ENCODE results near the gene NACAD. TPM values are rescaled to one million over a fixed set of nuclear protein-coding genes. Genes with fewer than 3 reads are reported as not detected.

NACAD gene
- polyA plus RNA-seq, 1 experiment, result 0.64 TPM

DNA sequence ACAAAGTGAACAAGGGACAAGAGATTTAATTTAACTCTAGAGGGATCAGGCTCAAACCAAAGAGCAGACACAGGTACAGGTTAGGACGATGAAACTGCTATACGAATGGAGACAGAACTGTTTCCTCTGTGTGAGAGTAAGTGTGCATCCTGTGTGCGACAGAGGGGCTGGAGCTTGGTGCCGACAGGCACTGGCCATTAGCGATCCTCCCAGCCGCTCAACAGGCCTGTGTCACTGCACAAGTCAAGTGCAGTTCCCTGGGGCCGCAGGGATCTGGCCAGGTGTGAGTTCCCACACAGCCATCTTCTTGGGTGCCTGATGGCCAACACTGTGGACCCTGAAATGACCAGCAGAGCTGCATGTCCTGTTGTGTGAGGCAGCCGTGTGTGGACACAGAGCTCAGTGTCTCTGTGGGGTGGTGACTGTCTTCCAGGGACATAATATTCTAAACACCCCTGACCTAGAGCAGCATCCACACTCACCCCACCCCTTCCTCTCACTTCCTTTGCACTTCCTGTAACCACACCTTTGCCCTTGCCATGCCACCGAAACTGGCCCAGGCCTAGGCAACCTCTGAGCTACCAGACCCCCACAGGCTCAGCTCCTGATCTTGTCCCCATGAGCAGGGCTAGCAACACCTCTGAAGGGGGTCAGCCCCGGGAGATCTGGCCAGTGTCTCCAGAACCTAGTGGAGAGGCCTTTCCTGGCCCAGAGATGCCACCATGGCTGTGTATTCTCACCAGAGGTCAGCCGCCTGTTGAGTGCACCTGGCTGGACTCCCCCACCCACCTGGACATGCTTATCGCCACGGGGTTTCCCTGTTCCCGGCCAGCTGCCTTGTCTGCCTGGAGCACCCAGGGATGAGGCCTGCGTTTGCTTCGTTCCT lies 34.4 kb upstream of the NACAD start:
- POLR2A ChIA-PET, result no interaction called here
- H3K9me3 ChIP-seq (ENCODE audit: control insufficient read depth, insufficient read depth, low read length), result no peaks in the 10 kb centered on the region
- TF ChIP-seq, protein P1, sequence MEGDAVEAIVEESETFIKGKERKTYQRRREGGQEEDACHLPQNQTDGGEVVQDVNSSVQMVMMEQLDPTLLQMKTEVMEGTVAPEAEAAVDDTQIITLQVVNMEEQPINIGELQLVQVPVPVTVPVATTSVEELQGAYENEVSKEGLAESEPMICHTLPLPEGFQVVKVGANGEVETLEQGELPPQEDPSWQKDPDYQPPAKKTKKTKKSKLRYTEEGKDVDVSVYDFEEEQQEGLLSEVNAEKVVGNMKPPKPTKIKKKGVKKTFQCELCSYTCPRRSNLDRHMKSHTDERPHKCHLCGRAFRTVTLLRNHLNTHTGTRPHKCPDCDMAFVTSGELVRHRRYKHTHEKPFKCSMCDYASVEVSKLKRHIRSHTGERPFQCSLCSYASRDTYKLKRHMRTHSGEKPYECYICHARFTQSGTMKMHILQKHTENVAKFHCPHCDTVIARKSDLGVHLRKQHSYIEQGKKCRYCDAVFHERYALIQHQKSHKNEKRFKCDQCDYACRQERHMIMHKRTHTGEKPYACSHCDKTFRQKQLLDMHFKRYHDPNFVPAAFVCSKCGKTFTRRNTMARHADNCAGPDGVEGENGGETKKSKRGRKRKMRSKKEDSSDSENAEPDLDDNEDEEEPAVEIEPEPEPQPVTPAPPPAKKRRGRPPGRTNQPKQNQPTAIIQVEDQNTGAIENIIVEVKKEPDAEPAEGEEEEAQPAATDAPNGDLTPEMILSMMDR (IDR thresholded peaks at IDR 0.05; ENCODE audit: low read depth, low read length), result no peak
- no peak overlapping the region for H3K4me3 ChIP-seq (ENCODE audit: low read depth, low read length)
- peaks cover 21% of the 10 kb centered on the region for H3K27me3 ChIP-seq (ENCODE audit: control insufficient read depth, insufficient read depth, low read length)
- CTCF ChIA-PET, result interaction anchor here (1.2 kb wide), 1 partner anchor 12 kb away, joined by 5 read pairs; no protein-coding TSS in a partner anchor
- DNase-seq (ENCODE audit: low read depth, low spot score), result no peak
- no peak overlapping the region for H3K27ac ChIP-seq (ENCODE audit: low read depth, low read length)

DNA sequence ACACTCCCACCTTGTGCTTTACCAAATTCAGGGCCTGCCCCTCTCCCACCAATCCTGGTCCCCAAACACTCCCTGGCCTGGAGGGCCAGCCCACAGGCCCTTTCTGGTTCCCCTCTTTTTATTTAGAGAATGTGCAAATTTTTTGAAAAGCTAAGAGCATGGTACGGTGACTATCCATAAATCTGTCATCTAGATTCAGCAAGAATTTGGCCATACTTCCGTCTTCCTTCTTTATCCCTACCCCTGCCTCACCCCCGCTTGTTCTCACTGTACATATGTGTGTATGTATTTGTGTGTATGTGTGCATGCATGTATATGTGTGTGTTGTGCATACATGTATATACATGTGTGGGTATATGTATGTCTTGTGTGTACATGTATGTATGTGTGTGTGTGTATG lies 30.8 kb upstream of the NACAD start:
- TF ChIP-seq, protein P1 (IDR thresholded peaks at IDR 0.05; ENCODE audit: low read depth, low read length), result no peak
- Histone ChIP-seq H3K27ac (ENCODE audit: low read depth, low read length) (no peak overlapping the region), H3K9me3 (ENCODE audit: control insufficient read depth, insufficient read depth, low read length) (no peaks in the 10 kb centered on the region), H3K4me3 (ENCODE audit: low read depth, low read length) (no peak overlapping the region), H3K27me3 (ENCODE audit: control insufficient read depth, insufficient read depth, low read length) (peaks cover 36% of the 10 kb centered on the region)
- POLR2A ChIA-PET, result no interaction called here
- DNase-seq (ENCODE audit: low read depth, low spot score), result no peak
- CTCF ChIA-PET, result no interaction called here

DNA sequence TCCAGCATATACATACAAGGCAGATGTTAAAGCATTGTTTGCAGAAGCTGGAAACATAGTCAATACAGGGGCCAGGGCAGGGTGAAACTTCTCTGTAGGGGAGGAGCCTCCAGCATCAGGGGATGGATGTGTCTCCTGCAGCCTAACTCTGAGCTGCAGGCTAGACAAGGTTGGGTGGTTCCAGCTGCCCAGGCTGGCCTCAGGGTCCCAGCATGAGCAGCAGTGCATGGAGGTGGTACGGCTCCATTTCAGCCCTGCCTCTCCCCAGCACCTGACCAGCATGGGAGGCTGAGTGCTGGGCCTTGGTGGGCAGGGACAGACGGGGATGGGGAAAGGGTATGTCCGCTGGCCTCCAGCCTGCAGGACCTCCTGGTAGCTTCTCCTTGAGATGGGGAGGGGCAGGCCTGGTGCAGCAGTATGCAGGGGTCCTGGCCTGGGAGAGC lies 30.1 kb upstream of the NACAD start:
- Histone ChIP-seq H3K9me3 (ENCODE audit: control insufficient read depth, insufficient read depth, low read length) (no peaks in the 10 kb centered on the region), H3K27me3 (ENCODE audit: control insufficient read depth, insufficient read depth, low read length) (peaks cover 36% of the 10 kb centered on the region), H3K4me3 (ENCODE audit: low read depth, low read length) (no peak overlapping the region), H3K27ac (ENCODE audit: low read depth, low read length) (no peak overlapping the region)
- POLR2A ChIA-PET, result no interaction called here
- CTCF ChIA-PET, result no interaction called here
- TF ChIP-seq, protein P1 (IDR thresholded peaks at IDR 0.05; ENCODE audit: low read depth, low read length), result no peak
- DNase-seq (ENCODE audit: low read depth, low spot score), result no peak

DNA sequence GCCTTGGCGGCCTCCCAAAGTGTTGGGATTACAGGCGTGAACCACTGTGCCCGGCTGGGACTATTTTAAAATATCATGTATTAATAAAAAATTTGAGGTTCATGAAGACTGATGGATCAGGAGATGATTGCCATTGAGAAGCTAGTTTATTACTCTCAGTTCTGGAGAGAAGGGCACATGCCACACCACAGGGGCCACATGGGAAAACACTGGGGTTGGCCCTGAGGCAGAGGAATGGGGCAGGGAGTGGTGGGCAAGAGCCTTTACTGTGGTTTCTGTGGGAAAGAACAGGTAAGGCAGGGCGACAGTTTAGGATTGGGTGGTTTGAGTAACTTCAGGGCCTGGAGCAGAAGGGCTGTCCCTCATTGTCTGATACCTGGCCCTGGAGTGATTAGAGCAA lies 29.5 kb upstream of the NACAD start:
- ChIA-PET POLR2A (no interaction called here), CTCF (interaction anchor here (4.2 kb wide), 1 partner anchor 18 kb away, joined by 16 read pairs; no protein-coding TSS in a partner anchor)
- Histone ChIP-seq H3K27ac (ENCODE audit: low read depth, low read length) (no peak overlapping the region), H3K9me3 (ENCODE audit: control insufficient read depth, insufficient read depth, low read length) (no peaks in the 10 kb centered on the region), H3K27me3 (ENCODE audit: control insufficient read depth, insufficient read depth, low read length) (peaks cover 36% of the 10 kb centered on the region), H3K4me3 (ENCODE audit: low read depth, low read length) (no peak overlapping the region)
- TF ChIP-seq, protein P1 (IDR thresholded peaks at IDR 0.05; ENCODE audit: low read depth, low read length), result no peak
- no peak for DNase-seq (ENCODE audit: low read depth, low spot score)

DNA sequence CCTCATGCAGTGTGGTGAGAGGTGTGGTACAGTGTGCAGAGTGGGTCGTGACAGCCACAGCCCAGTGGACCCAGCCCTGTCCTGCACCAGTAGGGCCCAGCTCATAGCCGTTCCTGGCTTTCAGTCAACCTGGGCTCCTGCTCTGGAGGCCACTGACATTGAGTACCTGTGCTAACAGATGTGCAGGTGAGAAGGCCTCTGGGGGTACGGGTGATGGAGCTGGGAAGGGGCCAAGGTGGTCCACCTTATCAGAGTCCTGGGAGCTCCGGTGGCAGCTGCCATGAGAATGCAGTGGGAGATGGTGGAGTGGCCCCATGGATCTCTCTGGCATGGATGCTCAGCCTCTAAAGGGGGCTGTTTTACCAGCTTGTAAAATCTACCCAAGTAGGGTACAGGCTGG lies 28.8 kb upstream of the NACAD start:
- peaks cover 36% of the 10 kb centered on the region for H3K27me3 ChIP-seq (ENCODE audit: control insufficient read depth, insufficient read depth, low read length)
- DNase-seq (ENCODE audit: low read depth, low spot score), result no peak
- no peak overlapping the region for H3K4me3 ChIP-seq (ENCODE audit: low read depth, low read length)
- ChIA-PET CTCF (interaction anchor here (4.2 kb wide), 1 partner anchor 19 kb away, joined by 16 read pairs; no protein-coding TSS in a partner anchor), POLR2A (interaction anchor here (0.6 kb wide), 1 partner anchor 314 kb away, joined by 4 read pairs; no protein-coding TSS in a partner anchor)
- TF ChIP-seq, protein P1 (IDR thresholded peaks at IDR 0.05; ENCODE audit: low read depth, low read length), result no peak
- no peak overlapping the region for H3K27ac ChIP-seq (ENCODE audit: low read depth, low read length)
- no peaks in the 10 kb centered on the region for H3K9me3 ChIP-seq (ENCODE audit: control insufficient read depth, insufficient read depth, low read length)
